Uterus (tissue), 4 donors: Measurements from ENCODE around the gene CELA2B. TPM values are rescaled to one million over a fixed set of nuclear protein-coding genes. Genes with fewer than 3 reads are reported as not detected.
"Not testable (repeated sequence)": the region's sequence is repeated elsewhere in the genome, so short reads cannot be mapped to it uniquely, and the experiment has no call there.

Experiments used
- DNase-seq, 2 donors: peaks; one replicate each; pipeline ENCODE4 v3.0.0-alpha.2; 2019 to 2020
- H3K27ac ChIP-seq, 2 donors: fragments of 200-600 bp; sonication (generic); 1 replicate in 1 of 2; 2 replicates in 1 of 2; pipeline ENCODE4 v1.5.1; 2016 to 2018
- H3K27me3 ChIP-seq, 2 donors: fragments of 200-600 bp; sonication (generic); one replicate each; pipeline ENCODE4 v1.5.1; 2018 to 2019; ENCODE audit warnings: control low read depth in 1 of 2
- H3K36me3 ChIP-seq, 2 donors: fragments of 200-600 bp; sonication (generic); one replicate each; pipeline ENCODE4 v1.5.1; 2019; ENCODE audit warnings: control low read depth in 1 of 2
- H3K4me1 ChIP-seq, 2 donors: fragments of 200-600 bp; sonication (generic); one replicate each; pipeline ENCODE4 v1.5.1; 2018 to 2019; ENCODE audit warnings: control low read depth in 1 of 2
- H3K4me3 ChIP-seq, 2 donors: fragments of 200-600 bp; sonication (generic); 1 replicate in 1 of 2; 2 replicates in 1 of 2; pipeline ENCODE4 v1.5.1; 2018 to 2019; ENCODE audit warnings: mild to moderate bottlenecking in 1 of 2
- H3K9me3 ChIP-seq, 2 donors: fragments of 200-600 bp; sonication (generic); one replicate each; pipeline ENCODE4 v1.5.1; 2019; ENCODE audit warnings: control low read depth in 1 of 2
- POLR2A ChIP-seq, 2 donors: fragments of 450-650 bp; IDR thresholded peaks; one replicate each; pipeline ENCODE4 v1.6.1; 2016; ENCODE audit warnings: antibody characterized with exemption in 2 of 2, mild to moderate bottlenecking in 1 of 2, moderate library complexity in 1 of 2
- intact Hi-C: fragments of 100-400 bp; cut with DNase I; formaldehyde crosslinking; loops from one replicate; pipeline ENCODE4 v1.15.1; 2023; ENCODE audit warnings: low total_unique reads
- total RNA-seq, 4 donors: library from RNA; depleted of rRNA in 3 of 4; stranded (reverse); fragments of >200 nt in 3 of 4; gene quantifications; one replicate each; pipeline versions ENCODE4 v1.1.0 to v1.2.4, GENCODE V29; 2014 to 2023
- TF ChIP-seq, protein P1 (sequence below), 4 experiments: fragments of 200-600 bp in 2 of 4; fragments of 450-650 bp in 2 of 4; sonication (generic) in 2 of 4; IDR thresholded peaks; one replicate each; pipeline ENCODE4 v1.5.1; 2016 to 2019; ENCODE audit warnings: antibody characterized with exemption in 4 of 4, mild to moderate bottlenecking in 2 of 4, moderate library complexity in 1 of 4
- donor health status: DM: yes; HTN: yes; CAD: no.

Gene CELA2B
- total RNA-seq, 4 donors from 2014 or later: not detected

DNA sequence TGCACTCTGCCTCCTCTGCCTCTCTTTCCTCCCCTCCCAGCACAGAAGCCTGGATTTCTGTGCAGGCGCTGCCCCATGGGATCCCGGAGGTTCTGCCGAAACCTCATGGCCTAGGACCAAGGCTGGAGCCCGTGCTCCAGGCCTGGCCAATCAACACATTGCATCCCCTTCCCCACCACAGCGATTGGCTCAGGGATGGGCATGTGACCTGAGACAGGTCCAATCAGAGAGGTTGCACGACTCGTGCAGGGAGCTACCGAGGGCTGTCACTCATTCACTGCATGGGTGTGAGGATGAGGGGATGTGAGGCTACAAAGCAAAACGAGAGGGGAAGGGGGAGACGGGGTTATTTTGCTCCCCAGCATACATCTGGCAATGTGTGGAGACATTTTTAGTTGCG, 3.3 kb upstream of the CELA2B start:
- H3K9me3 ChIP-seq: no peaks in the 10 kb centered on the region
- H3K4me3 ChIP-seq: no peak overlapping the region
- no peak for DNase-seq
- no peak for TF ChIP-seq POLR2A (IDR thresholded peaks at IDR 0.05)
- TF ChIP-seq, protein P1, sequence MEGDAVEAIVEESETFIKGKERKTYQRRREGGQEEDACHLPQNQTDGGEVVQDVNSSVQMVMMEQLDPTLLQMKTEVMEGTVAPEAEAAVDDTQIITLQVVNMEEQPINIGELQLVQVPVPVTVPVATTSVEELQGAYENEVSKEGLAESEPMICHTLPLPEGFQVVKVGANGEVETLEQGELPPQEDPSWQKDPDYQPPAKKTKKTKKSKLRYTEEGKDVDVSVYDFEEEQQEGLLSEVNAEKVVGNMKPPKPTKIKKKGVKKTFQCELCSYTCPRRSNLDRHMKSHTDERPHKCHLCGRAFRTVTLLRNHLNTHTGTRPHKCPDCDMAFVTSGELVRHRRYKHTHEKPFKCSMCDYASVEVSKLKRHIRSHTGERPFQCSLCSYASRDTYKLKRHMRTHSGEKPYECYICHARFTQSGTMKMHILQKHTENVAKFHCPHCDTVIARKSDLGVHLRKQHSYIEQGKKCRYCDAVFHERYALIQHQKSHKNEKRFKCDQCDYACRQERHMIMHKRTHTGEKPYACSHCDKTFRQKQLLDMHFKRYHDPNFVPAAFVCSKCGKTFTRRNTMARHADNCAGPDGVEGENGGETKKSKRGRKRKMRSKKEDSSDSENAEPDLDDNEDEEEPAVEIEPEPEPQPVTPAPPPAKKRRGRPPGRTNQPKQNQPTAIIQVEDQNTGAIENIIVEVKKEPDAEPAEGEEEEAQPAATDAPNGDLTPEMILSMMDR (IDR thresholded peaks at IDR 0.05): no peak
- H3K27me3 ChIP-seq: no peaks in the 10 kb centered on the region
- H3K27ac ChIP-seq: no peak overlapping the region
- no peaks in the 10 kb centered on the region for H3K36me3 ChIP-seq
- intact Hi-C loops: no loop called here
- no peaks in the 10 kb centered on the region for H3K4me1 ChIP-seq

DNA sequence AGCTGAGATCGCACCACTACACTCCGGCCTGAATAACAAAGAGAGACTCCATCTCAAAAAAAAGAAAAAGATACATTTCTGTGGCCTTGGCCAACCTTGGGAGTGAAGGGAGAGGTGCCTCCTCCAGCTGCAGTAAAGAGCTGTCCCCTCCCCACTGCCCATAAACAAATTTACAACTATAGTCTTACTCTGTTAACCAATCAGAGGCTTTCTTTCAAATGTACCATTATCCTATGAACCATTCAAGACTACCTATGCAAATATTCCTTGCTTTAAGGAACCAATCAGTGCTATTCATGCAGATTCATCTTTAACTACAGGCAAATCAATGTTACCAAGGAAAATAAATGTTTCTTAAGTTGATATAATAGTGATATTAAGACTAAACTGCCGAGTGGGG, 1.0 kb downstream of the CELA2B start:
- TF ChIP-seq, protein P1 (IDR thresholded peaks at IDR 0.05): no peak
- TF ChIP-seq POLR2A (IDR thresholded peaks at IDR 0.05): no peak
- intact Hi-C loops: no loop called here
- H3K9me3 ChIP-seq: no peaks in the 10 kb centered on the region
- no peaks in the 10 kb centered on the region for H3K27me3 ChIP-seq
- H3K27ac ChIP-seq: no peak overlapping the region
- H3K4me3 ChIP-seq: no peak overlapping the region
- no peaks in the 10 kb centered on the region for H3K4me1 ChIP-seq
- no peaks in the 10 kb centered on the region for H3K36me3 ChIP-seq
- DNase-seq: no peak

DNA sequence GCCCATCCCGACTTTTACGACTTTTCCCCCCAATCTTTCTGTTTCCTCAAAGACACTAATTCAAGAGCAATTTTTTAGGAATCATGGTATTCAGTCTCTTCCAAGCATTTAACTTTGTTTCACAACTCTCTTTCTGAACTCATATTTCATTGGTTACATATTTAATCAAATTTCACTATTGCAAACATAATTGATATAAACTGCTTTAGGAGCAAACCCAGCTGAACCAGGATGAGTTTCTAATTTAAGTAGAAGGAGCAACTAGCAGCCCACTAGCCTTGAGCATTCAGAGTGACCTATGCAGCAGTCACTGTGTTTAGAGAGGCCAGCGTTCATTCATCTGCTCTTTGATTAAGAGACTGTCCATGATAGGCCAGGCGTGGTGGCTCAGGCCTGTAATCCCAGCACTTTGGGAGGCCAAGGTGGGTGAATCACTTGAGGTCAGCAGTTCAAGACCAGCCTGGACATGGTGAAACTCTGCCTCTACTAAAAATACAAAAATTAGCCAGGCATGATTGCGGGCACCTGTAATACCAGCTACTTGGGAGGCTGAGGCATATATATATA, 1.8 kb downstream of the CELA2B start:
- intact Hi-C loops: no loop called here
- TF ChIP-seq, protein P1 (IDR thresholded peaks at IDR 0.05): no peak
- TF ChIP-seq POLR2A (IDR thresholded peaks at IDR 0.05): no peak
- no peaks in the 10 kb centered on the region for H3K4me1 ChIP-seq
- no peaks in the 10 kb centered on the region for H3K27me3 ChIP-seq
- DNase-seq: no peak
- no peaks in the 10 kb centered on the region for H3K36me3 ChIP-seq
- no peak overlapping the region for H3K27ac ChIP-seq
- no peaks in the 10 kb centered on the region for H3K9me3 ChIP-seq
- H3K4me3 ChIP-seq: no peak overlapping the region

- Histone ChIP-seq H3K36me3 (no peaks in the 10 kb centered on the region), H3K4me3 (no peak overlapping the region), H3K27me3 (no peaks in the 10 kb centered on the region), H3K4me1 (no peaks in the 10 kb centered on the region), H3K9me3 (no peaks in the 10 kb centered on the region), H3K27ac (no peak overlapping the region)
- no peak for DNase-seq
- no peak for TF ChIP-seq POLR2A (IDR thresholded peaks at IDR 0.05)
- TF ChIP-seq, protein P1 (IDR thresholded peaks at IDR 0.05): no peak
- intact Hi-C loops: no loop called here
Measured at GRCh38 chr1:15479654-15480347, 3.9 kb downstream of the CELA2B start.

DNA sequence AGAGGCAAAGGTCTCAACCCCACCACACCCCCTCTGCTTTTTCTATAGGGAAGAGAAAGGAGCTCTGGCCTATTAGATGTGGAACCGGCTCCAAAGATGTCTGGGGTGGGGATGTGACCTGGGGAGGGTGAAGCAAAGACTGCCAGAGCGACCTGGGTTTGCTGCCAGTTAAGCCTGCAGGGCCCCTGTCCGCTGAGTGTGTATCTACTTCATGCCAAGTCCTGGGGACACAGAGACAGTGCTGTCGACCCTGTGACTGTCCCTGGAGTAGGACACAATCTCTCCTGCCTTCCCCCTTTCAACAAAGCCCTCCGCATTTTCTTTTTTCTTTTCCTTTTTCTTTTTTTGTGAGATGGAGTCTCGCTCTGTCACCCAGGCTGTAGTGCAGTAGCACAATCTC, 6.6 kb downstream of the CELA2B start:
- intact Hi-C loops, H3K9me3 ChIP-seq, DNase-seq: not testable (repeated sequence)

DNA sequence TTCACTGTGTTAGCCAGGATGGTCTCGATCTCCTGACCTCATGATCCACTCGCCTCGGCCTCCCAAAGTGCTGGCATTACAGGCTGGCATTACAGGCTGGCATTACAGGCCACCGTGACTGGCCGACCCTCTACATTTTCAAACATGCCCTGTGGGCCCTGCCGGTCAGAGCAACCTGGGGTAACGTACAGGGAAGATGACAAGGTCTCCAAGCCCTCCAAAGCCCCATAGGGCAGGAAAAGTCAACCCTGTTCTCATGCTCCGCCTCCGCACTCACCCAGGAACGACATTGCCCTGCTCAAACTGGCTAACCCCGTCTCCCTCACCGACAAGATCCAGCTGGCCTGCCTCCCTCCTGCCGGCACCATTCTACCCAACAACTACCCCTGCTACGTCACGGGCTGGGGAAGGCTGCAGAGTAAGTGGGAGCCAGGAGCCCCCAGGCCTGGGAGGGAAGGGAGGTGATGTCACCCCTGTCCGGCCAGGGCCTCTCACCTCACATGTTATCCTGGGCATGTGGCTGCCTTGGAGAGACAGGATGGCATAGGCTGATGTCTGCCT, 7.2 kb downstream of the CELA2B start:
- H3K4me1 ChIP-seq, H3K27ac ChIP-seq, intact Hi-C loops, H3K9me3 ChIP-seq, DNase-seq, H3K27me3 ChIP-seq, H3K36me3 ChIP-seq, H3K4me3 ChIP-seq: not testable (repeated sequence)

More for the DNA sequence above, 6.6 kb downstream of the CELA2B start:
- H3K36me3 ChIP-seq, H3K27ac ChIP-seq, H3K4me3 ChIP-seq, H3K4me1 ChIP-seq, H3K27me3 ChIP-seq: not testable (repeated sequence)
